ENCODE data around the gene TGM3. TPM values are rescaled to one million over a fixed set of nuclear protein-coding genes. Genes with fewer than 3 reads are reported as not detected.

Gene TGM3
- total RNA-seq, 4 donors from 2014 or later = 0.21 TPM; not detected in 3

GRCh38 chr20:2327620-2328555, 32.1 kb downstream of the TGM3 start:
- no peaks in the 10 kb centered on the region for H3K36me3 ChIP-seq
- TF ChIP-seq CTCF (IDR thresholded peaks at IDR 0.05) (no peak), POLR2A (IDR thresholded peaks at IDR 0.05) (no peak)
- H3K27me3 ChIP-seq = no peaks in the 10 kb centered on the region
- DNase-seq = no peak
- H3K9me3 ChIP-seq = no peaks in the 10 kb centered on the region
- H3K4me3 ChIP-seq = no peak overlapping the region
- intact Hi-C loops (cut with DNase I; ENCODE audit: low total_unique reads) = no loop called here
- H3K27ac ChIP-seq = no peak overlapping the region
- H3K4me1 ChIP-seq = no peaks in the 10 kb centered on the region

- H3K27me3 ChIP-seq = no peaks in the 10 kb centered on the region
- no peaks in the 10 kb centered on the region for H3K4me1 ChIP-seq
- H3K27ac ChIP-seq = no peak overlapping the region
- no peak overlapping the region for H3K4me3 ChIP-seq
- intact Hi-C loops (cut with DNase I; ENCODE audit: low total_unique reads) = no loop called here
- no peak for DNase-seq
- no peaks in the 10 kb centered on the region for H3K36me3 ChIP-seq
- TF ChIP-seq CTCF (IDR thresholded peaks at IDR 0.05) (no peak), POLR2A (IDR thresholded peaks at IDR 0.05) (no peak)
- no peaks in the 10 kb centered on the region for H3K9me3 ChIP-seq
Observed at GRCh38 chr20:2329286-2329685, 33.5 kb downstream of the TGM3 start.

GRCh38 chr20:2330090-2330695, 34.4 kb downstream of the TGM3 start:
- Histone ChIP-seq H3K27me3 (no peaks in the 10 kb centered on the region), H3K9me3 (no peaks in the 10 kb centered on the region), H3K27ac (no peak overlapping the region), H3K4me1 (no peaks in the 10 kb centered on the region), H3K36me3 (no peaks in the 10 kb centered on the region), H3K4me3 (no peak overlapping the region)
- intact Hi-C loops (cut with DNase I; ENCODE audit: low total_unique reads) = no loop called here
- DNase-seq = no peak
- no peak for TF ChIP-seq POLR2A (IDR thresholded peaks at IDR 0.05)
- no peak for TF ChIP-seq CTCF (IDR thresholded peaks at IDR 0.05)

- Histone ChIP-seq H3K4me1 (no peaks in the 10 kb centered on the region), H3K27ac (no peak overlapping the region), H3K4me3 (no peak overlapping the region), H3K27me3 (no peaks in the 10 kb centered on the region), H3K9me3 (no peaks in the 10 kb centered on the region), H3K36me3 (no peaks in the 10 kb centered on the region)
- intact Hi-C loops (cut with DNase I; ENCODE audit: low total_unique reads) = no loop called here
- TF ChIP-seq POLR2A (IDR thresholded peaks at IDR 0.05) (no peak), CTCF (IDR thresholded peaks at IDR 0.05) (no peak)
- DNase-seq = no peak
Observed at GRCh38 chr20:2331106-2331505, 35.3 kb downstream of the TGM3 start.

- Histone ChIP-seq H3K4me3 (no peak overlapping the region), H3K9me3 (no peaks in the 10 kb centered on the region), H3K27me3 (no peaks in the 10 kb centered on the region), H3K4me1 (no peaks in the 10 kb centered on the region), H3K36me3 (no peaks in the 10 kb centered on the region), H3K27ac (no peak overlapping the region)
- intact Hi-C loops (cut with DNase I; ENCODE audit: low total_unique reads) = no loop called here
- TF ChIP-seq POLR2A (IDR thresholded peaks at IDR 0.05) (no peak), CTCF (IDR thresholded peaks at IDR 0.05) (no peak)
- no peak for DNase-seq
Observed at GRCh38 chr20:2331901-2332565, 36.2 kb downstream of the TGM3 start.
